Upper lobe of left lung (tissue), 6 donors: Measurements from ENCODE around the gene HNRNPM. TPM values are rescaled to one million over a fixed set of nuclear protein-coding genes. Genes with fewer than 3 reads are reported as not detected.
A peak's percentile ranks its signal among the peaks of the same experiment; 100 is the strongest.

Source experiments
- ATAC-seq, 2 donors: fragments of 200-7000 bp; cut with Tn5 transposase; one replicate each; pipeline ENCODE4 v1.9.1; 2022; ENCODE audit warnings: mild to moderate bottlenecking in 2 of 2, moderate library complexity in 2 of 2; ENCODE audit not compliant: low FRiP score in 2 of 2
- DNase-seq, 2 donors: peaks; one replicate each; pipeline ENCODE4 v3.0.0-alpha.2; 2019 to 2020
- H3K27ac ChIP-seq, 4 donors: fragments of 200-600 bp; sonication (generic); one replicate each; pipeline ENCODE4 v1.5.1; 2016 to 2019
- H3K27me3 ChIP-seq, 4 donors: fragments of 200-600 bp; sonication (generic); one replicate each; pipeline ENCODE4 v1.5.1; 2017 to 2019
- H3K36me3 ChIP-seq, 4 donors: fragments of 200-600 bp; sonication (generic); one replicate each; pipeline ENCODE4 v1.5.1; 2016 to 2019
- H3K4me1 ChIP-seq, 4 donors: fragments of 200-600 bp; sonication (generic); one replicate each; pipeline ENCODE4 v1.5.1; 2018 to 2019
- H3K4me3 ChIP-seq, 4 donors: fragments of 200-600 bp; sonication (generic); one replicate each; pipeline ENCODE4 v1.5.1; 2017 to 2019; ENCODE audit warnings: mild to moderate bottlenecking in 2 of 4, moderate library complexity in 1 of 4
- H3K9me3 ChIP-seq, 4 donors: fragments of 200-600 bp; sonication (generic); one replicate each; pipeline ENCODE4 v1.5.1; 2018 to 2019
- CTCF ChIP-seq, 6 experiments: fragments of 450-650 bp in 4 of 6; fragments of 200-600 bp in 2 of 6; sonication (generic) in 2 of 6; IDR thresholded peaks; one replicate each; pipeline ENCODE4 v1.5.1; 2016 to 2019; ENCODE audit warnings: antibody characterized with exemption in 6 of 6
- EP300 ChIP-seq, 4 donors: sonication (generic); formaldehyde crosslinking; IDR thresholded peaks; one replicate each; pipeline ENCODE4 v1.5.1; 2017; ENCODE audit warnings: antibody characterized with exemption in 4 of 4, control low read depth in 2 of 4
- POLR2A ChIP-seq, 4 donors: fragments of 450-650 bp; IDR thresholded peaks; one replicate each; pipeline ENCODE4 v1.5.1; 2016 to 2017; ENCODE audit warnings: antibody characterized with exemption in 4 of 4, mild to moderate bottlenecking in 2 of 4
- POLR2AphosphoS5 ChIP-seq, 2 donors: sonication (generic); formaldehyde crosslinking; IDR thresholded peaks; one replicate each; pipeline ENCODE4 v1.5.1; 2017; ENCODE audit warnings: antibody characterized with exemption in 2 of 2
- WGBS, 2 donors: methylation state at CpG; one replicate each; pipeline ENCODE4 v1.1.5; 2017 to 2018; 5-methylcytosine and 5-hydroxymethylcytosine counted together
- total RNA-seq, 6 donors: library from RNA; depleted of rRNA in 4 of 6; stranded (reverse); fragments of >200 nt in 4 of 6; gene quantifications; one replicate each; pipeline versions ENCODE4 v1.1.0 to v1.2.1, GENCODE V29; 2016 to 2021
- donor health status: DM: no; HTN: no; CAD: no; lungs with moderate emphysema.
- donor health status: DM: no; HTN: yes; CAD: no; lungs with severe emphysema.

HNRNPM gene
- total RNA-seq, 6 donors from 2014 or later: 95.2 to 188 (median 149) TPM

- Histone ChIP-seq H3K4me3 (no peak overlapping the region), H3K27me3 (no peaks in the 10 kb centered on the region), H3K9me3 (no peaks in the 10 kb centered on the region), H3K36me3 (peaks cover 30 to 58% (median 54%) of the 10 kb centered on the region in 4 donors), H3K4me1 (peaks cover 3 to 38% (median 26%) of the 10 kb centered on the region in 4 donors), H3K27ac (peak overlapping the region in 3 of 4 donors; percentile 31 to 53 (median 47))
- no peak for TF ChIP-seq POLR2AphosphoS5 (IDR thresholded peaks at IDR 0.05)
- TF ChIP-seq EP300 (IDR thresholded peaks at IDR 0.05): no peak
- no peak for TF ChIP-seq POLR2A (IDR thresholded peaks at IDR 0.05)
- TF ChIP-seq CTCF (IDR thresholded peaks at IDR 0.05): no peak
- WGBS, 2 donors: 83 to 84% methylated on average over 20 to 21 of the region's 25 CpGs
- ATAC-seq (peak in 1 of 2 donors; percentile 67), DNase-seq (peak; percentile 62 to 73)
Measured at GRCh38 chr19:8489561-8490394, 45.0 kb downstream of the HNRNPM start.

- Histone ChIP-seq H3K9me3 (no peaks in the 10 kb centered on the region), H3K4me1 (peaks cover 3 to 35% (median 25%) of the 10 kb centered on the region in 4 donors), H3K36me3 (peaks cover 24 to 52% (median 48%) of the 10 kb centered on the region in 4 donors), H3K4me3 (no peak overlapping the region), H3K27ac (peak overlapping the region in 3 of 4 donors; percentile 31 to 53 (median 47)), H3K27me3 (no peaks in the 10 kb centered on the region)
- TF ChIP-seq CTCF (IDR thresholded peaks at IDR 0.05) (no peak), POLR2AphosphoS5 (IDR thresholded peaks at IDR 0.05) (no peak)
- WGBS, 2 donors: 83 to 93% methylated on average over 10 to 24 of the region's 24 CpGs
- ATAC-seq (no peak), DNase-seq (peak in 1 of 2 donors; percentile 77)
Measured at GRCh38 chr19:8490395-8490760, 45.6 kb downstream of the HNRNPM start.

- ATAC-seq: no peak
- peak overlapping the region in 1 of 4 donors; percentile 31 for H3K27ac ChIP-seq
- H3K27me3 ChIP-seq: no peaks in the 10 kb centered on the region
- H3K36me3 ChIP-seq: peaks cover 19 to 47% (median 43%) of the 10 kb centered on the region in 4 donors
- peaks cover 3 to 30% (median 24%) of the 10 kb centered on the region in 4 donors for H3K4me1 ChIP-seq
- no peak overlapping the region for H3K4me3 ChIP-seq
- WGBS, 2 donors: 82 to 84% methylated on average over 8 to 12 of the region's 12 CpGs
- H3K9me3 ChIP-seq: no peaks in the 10 kb centered on the region
- DNase-seq: peak in 1 of 2 donors; percentile 49
- no peak for TF ChIP-seq POLR2AphosphoS5 (IDR thresholded peaks at IDR 0.05)
Measured at GRCh38 chr19:8490873-8491272, 46.1 kb downstream of the HNRNPM start.

GRCh38 chr19:8491574-8491973 lies 46.8 kb downstream of the HNRNPM start:
- Histone ChIP-seq H3K9me3 (no peaks in the 10 kb centered on the region), H3K36me3 (peaks cover 14 to 40% (median 36%) of the 10 kb centered on the region in 4 donors), H3K27ac (no peak overlapping the region), H3K27me3 (no peaks in the 10 kb centered on the region), H3K4me1 (peaks cover 3 to 25% (median 20%) of the 10 kb centered on the region in 4 donors), H3K4me3 (no peak overlapping the region)
- ATAC-seq (no peak), DNase-seq (no peak)
- 89 to 96% methylated on average over 5 to 6 of the region's 6 CpGs for WGBS, 2 donors
- TF ChIP-seq CTCF (IDR thresholded peaks at IDR 0.05) (peak in 1 of 6 experiments; percentile 20), POLR2A (IDR thresholded peaks at IDR 0.05) (no peak)

GRCh38 chr19:8494158-8494557 lies 49.4 kb downstream of the HNRNPM start:
- H3K4me1 ChIP-seq: peaks cover 0 to 17% (median 7%) of the 10 kb centered on the region in 4 donors
- H3K4me3 ChIP-seq: no peak overlapping the region
- H3K36me3 ChIP-seq: peaks cover 0 to 14% (median 11%) of the 10 kb centered on the region in 4 donors
- DNase-seq (peak in 1 of 2 donors; percentile 61), ATAC-seq (no peak)
- H3K27ac ChIP-seq: peak overlapping the region in 2 of 4 donors; percentile 39 to 53
- H3K9me3 ChIP-seq: no peaks in the 10 kb centered on the region
- TF ChIP-seq CTCF (IDR thresholded peaks at IDR 0.05) (no peak), EP300 (IDR thresholded peaks at IDR 0.05) (no peak), POLR2AphosphoS5 (IDR thresholded peaks at IDR 0.05) (no peak), POLR2A (IDR thresholded peaks at IDR 0.05) (no peak)
- H3K27me3 ChIP-seq: no peaks in the 10 kb centered on the region
- WGBS, 2 donors: 51 to 63% methylated on average over 4 to 7 of the region's 7 CpGs
